Cardiac fibroblast (primary cell): Measurements from ENCODE around the gene SNAI1.

ENCODE experiments used
- DNase-seq, 2 donors: peaks; one replicate each; pipeline versions ENCODE4 v3.0.0 to v3.0.0-alpha.2; 2010; ENCODE audit warnings: low read depth in 2 of 2
- H3K4me3 ChIP-seq, 2 donors: replicated peaks in 1 of 2; 1 replicate in 1 of 2; 2 replicates in 1 of 2; pipeline ENCODE4 v1.5.1; 2011; ENCODE audit warnings: low read depth in 2 of 2, low read length in 2 of 2, mild to moderate bottlenecking in 2 of 2, moderate library complexity in 1 of 2
- CTCF ChIP-seq: IDR thresholded peaks from one replicate; pipeline ENCODE4 v1.5.1; 2011; ENCODE audit warnings: low read depth, mild to moderate bottlenecking, low read length, inconsistent platforms

The SNAI1 gene

GRCh38 chr20:49941456-49941855 is 41.3 kb upstream of the SNAI1 start:
- no peak for TF ChIP-seq CTCF
- no peak overlapping the region for H3K4me3 ChIP-seq
- DNase-seq, result no peak

DNA sequence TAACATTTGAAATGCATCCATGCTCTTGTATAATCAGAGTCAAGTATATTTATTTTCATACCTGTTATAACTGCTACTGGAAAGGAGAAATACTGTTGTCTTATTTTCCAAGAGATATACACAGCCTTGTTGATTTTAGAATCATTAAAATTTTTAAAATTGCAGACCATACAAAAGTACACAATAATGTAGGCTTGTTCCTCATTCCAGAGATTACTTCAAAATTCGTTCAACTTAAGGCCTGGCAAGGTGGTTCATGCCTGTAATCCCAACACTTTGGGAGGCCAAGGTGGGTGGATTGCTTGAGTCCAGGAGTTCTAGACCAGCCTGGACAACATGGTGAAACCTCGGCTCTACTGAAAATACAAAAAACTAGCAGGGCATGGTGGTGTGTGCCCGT is 40.5 kb upstream of the SNAI1 start:
- no peak for TF ChIP-seq CTCF
- no peak for DNase-seq
- H3K4me3 ChIP-seq, result no peak overlapping the region

DNA sequence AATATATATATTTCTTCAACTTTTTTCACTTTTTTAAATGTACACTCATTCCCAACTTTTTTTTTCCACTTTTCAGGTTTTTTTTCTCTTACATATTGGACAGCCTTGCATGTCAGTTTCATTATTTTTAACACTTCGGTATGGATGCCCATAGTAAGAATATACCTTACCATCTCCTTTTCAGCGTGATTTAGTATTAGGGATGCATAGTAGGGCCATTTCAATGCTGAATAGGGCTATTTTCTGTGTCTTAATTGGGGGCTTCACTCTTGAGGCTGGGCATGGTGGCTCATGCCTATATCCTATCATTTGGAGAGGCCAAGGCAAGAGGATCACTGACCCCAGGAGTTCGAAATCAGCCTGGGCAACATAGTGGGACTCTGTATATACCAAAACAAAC is 39.8 kb upstream of the SNAI1 start:
- TF ChIP-seq CTCF, result no peak
- DNase-seq, result no peak
- H3K4me3 ChIP-seq, result no peak overlapping the region

- H3K4me3 ChIP-seq, result no peak overlapping the region
- DNase-seq, result no peak
- TF ChIP-seq CTCF, result no peak
These were observed 37.5 kb upstream of the SNAI1 start for GRCh38 chr20:49945306-49945700.

GRCh38 chr20:49945701-49946477 is 36.9 kb upstream of the SNAI1 start:
- no peak for TF ChIP-seq CTCF
- no peak overlapping the region for H3K4me3 ChIP-seq
- DNase-seq, result no peak

- no peak for TF ChIP-seq CTCF
- DNase-seq, result no peak
- H3K4me3 ChIP-seq, result no peak overlapping the region
These were observed 34.6 kb upstream of the SNAI1 start for GRCh38 chr20:49948178-49948577.
